C4-2B (cell line): ENCODE results near the gene C13orf42.

ENCODE experiments used
- H3K27ac ChIP-seq: fragments of 450-650 bp; 2 replicates; pipeline ENCODE4 v1.5.1; 2017
- ZFX ChIP-seq: fragments of 450-650 bp; IDR thresholded peaks from 2 replicates; pipeline ENCODE4 v1.6.1; 2017
- TF ChIP-seq, protein P1 (sequence below): fragments of 450-650 bp; conservative IDR thresholded peaks from 2 replicates; pipeline ENCODE4 v1.5.1; 2017; ENCODE audit warnings: mild to moderate bottlenecking

C13orf42 gene

DNA sequence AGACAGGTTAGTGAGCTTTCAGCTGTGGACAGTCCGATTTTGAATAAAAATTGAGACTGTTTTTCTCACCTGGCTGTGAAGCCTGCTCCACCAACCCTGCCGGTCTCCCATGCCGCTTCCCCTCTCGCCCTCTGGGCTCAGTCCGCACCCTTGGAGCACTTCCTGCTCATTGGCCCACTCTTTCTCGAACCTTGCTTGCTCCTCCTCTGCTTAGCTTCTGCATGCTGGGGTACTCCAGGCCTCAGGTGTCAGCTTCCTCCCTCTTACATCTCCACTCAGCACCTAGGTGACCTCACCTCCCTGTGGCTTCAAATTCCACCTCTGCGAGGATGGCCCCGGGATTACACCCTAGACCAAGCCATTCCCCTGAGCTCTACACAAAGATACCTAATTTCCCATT is 39.6 kb downstream of the C13orf42 start:
- TF ChIP-seq, protein P1, sequence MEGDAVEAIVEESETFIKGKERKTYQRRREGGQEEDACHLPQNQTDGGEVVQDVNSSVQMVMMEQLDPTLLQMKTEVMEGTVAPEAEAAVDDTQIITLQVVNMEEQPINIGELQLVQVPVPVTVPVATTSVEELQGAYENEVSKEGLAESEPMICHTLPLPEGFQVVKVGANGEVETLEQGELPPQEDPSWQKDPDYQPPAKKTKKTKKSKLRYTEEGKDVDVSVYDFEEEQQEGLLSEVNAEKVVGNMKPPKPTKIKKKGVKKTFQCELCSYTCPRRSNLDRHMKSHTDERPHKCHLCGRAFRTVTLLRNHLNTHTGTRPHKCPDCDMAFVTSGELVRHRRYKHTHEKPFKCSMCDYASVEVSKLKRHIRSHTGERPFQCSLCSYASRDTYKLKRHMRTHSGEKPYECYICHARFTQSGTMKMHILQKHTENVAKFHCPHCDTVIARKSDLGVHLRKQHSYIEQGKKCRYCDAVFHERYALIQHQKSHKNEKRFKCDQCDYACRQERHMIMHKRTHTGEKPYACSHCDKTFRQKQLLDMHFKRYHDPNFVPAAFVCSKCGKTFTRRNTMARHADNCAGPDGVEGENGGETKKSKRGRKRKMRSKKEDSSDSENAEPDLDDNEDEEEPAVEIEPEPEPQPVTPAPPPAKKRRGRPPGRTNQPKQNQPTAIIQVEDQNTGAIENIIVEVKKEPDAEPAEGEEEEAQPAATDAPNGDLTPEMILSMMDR: no peak
- no peak for TF ChIP-seq ZFX
- no peak overlapping the region for H3K27ac ChIP-seq

DNA sequence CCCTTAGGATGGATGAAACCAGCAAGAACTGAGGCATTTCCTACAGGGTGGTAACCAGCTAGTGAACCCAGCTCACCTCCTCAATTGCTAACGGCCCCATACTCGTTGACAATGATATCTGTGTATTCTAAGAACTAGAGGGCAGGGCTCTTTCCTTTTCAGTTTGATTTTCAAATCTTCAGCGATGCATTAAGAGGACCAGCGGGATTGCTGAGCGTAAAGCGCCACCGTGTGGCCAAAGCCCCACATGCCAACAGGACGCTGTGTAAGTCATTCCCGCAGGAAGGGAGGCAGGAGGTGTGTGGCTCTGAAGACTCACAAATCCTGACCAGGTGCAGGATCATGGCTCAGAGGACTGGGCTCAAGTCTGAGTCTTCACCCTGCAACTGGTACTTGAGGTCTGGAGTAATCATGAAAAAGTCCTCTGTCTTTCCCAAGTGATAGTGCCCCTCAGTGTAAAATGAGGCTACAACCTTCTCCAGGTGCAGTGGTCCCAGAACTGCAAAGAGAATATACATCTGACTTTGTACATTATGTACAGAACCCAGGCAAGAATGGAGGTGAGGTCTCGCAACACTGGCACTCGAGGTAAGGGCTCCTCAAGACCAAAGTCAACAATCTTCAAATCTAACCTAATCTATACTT is 40.9 kb downstream of the C13orf42 start:
- TF ChIP-seq, protein P1: peak; percentile 91
- no peak for TF ChIP-seq ZFX
- H3K27ac ChIP-seq: no peak overlapping the region

DNA sequence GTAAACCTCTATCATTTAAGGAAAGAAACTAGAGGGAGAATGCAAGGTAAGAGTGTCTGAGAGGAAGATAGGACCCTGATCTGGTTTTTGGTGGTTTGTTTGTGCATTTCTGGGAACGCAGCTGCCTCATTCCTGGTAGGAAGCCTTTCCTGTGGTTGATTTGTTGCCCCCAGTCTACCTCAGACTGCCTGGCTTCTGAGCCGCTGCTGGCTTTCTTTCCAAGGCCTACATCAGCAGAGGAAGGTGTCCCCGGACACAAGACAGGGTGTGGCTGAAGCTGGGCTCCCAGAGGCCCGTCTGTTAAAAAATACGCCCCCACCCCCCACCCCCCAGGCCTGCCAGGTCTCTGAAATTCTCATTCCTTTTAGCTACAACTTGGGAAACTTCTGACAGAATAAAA is 42.6 kb downstream of the C13orf42 start:
- TF ChIP-seq, protein P1: no peak
- TF ChIP-seq ZFX: no peak
- no peak overlapping the region for H3K27ac ChIP-seq

DNA sequence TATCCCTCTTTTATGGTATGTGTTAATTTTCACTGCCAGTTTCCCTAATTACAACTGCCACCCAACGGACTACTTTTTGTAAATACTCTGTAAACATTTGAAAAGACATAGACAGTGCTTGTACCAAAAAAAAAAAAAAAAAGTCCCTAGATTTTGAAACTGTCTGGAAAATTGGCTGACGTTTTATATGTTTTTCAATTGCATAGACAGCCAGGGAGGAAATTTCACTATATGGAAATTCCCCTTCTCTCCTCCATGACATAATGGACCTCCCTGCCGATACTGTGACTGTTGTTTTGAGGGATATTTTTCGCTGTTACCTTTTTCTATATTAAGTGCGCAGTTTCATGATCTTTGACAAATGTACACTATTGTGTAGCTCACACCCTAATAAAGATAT is 43.4 kb downstream of the C13orf42 start:
- TF ChIP-seq ZFX: no peak
- TF ChIP-seq, protein P1: no peak
- no peak overlapping the region for H3K27ac ChIP-seq

DNA sequence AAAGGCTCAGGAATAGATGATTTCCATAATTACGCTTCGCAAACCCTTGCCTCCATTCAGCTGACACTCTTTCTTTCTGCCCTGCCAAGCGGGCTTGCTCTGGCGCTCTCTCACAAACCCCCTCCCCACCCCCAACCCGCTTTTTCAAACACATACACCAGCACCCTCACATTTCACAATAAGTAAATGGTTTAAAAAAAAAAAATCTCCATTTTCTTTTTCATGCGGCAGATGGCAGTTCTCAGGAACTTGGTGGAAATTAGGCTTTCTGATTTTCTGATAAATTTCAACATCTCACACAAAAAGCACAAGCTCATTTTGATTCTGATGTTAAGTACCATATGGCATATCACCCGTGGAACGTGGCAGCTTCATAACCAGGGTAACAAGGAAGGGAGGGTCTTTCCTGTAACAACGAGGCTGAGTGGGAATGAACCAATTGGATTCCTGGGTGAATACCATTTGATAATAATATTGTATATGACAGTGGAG is 43.8 kb downstream of the C13orf42 start:
- TF ChIP-seq ZFX: no peak
- TF ChIP-seq, protein P1: no peak

DNA sequence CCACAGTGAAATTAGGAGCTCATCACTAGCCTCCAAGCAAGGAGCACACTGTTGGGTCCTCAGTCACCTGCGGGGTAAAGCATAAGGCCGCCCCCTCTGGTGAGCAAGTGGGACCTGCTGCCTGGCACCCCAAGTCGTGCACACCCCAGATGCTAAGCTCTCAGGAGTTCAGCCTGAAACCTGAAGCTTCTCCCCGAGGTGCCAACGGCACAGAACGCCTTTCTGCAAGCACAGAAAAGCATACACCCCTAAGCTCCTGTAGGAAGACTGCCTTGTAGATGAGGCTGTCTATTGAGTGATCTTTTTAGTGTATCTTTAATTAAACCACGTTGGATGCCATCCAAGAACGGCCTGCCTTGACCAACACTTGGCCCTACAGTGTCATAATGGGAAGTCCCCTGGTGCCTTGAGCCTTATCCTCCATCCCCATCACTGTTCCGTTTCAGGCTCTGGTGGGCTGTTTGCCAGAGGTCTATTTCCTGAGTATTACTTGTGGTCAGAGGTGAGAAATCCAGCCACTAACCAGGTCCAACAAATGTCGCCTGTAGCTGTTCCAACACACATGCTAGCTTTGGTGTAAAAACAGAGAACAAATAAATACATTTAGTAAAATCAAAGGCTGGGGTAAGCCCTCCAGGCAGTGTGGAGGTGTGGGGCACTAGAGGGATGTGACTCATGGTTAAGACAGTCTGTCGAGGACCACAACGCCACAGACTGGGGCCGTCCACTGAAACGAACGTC is 44.8 kb downstream of the C13orf42 start:
- TF ChIP-seq, protein P1: no peak
- TF ChIP-seq ZFX: no peak
- H3K27ac ChIP-seq: no peak overlapping the region

More for the DNA sequence above, 43.8 kb downstream of the C13orf42 start:
- H3K27ac ChIP-seq: no peak overlapping the region

DNA sequence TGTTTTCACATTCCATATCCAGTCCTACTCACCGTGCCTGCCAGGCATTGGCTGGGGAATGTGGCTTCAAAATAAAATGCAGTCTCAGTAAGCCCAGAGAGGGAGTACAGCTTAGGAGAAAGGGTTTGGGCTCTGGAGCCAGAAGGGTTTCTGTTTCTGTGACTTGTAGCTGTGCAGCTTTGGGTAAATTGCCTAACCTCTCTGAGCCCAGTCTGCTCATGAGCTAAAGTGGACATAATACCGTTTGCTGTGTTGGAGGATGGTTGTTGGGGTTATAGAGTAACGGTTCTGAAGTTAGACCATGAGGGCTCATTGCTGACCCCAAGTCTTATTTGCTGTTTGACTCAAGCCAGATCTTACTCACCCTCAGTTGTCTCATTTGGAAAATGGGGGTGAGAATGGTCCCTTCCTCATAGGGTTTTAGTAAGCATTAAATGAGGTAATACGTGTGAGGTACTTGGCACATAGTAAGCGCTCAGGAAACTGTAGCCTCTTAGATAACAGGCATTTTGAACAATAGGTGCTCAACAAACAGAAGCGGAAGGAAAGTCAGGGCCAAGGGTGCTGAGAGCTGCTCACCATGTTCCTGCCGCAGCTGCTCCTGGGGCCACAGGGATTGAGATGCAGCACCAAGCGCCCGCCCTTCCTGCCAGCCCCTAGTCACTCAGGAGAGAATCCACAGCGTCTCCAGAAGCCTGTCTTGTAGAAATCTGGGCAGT is 45.5 kb downstream of the C13orf42 start:
- H3K27ac ChIP-seq: no peak overlapping the region
- TF ChIP-seq ZFX: no peak
- TF ChIP-seq, protein P1: no peak
